K562 (cell line): ENCODE results near the gene RIT1. TPM values are rescaled to one million over a fixed set of nuclear protein-coding genes. Genes with fewer than 3 reads are reported as not detected.

Experiments used
- DDX20 ChIP-seq: fragments of 450-650 bp; IDR thresholded peaks from 2 replicates; pipeline ENCODE4 v1.6.1; 2016; ENCODE audit warnings: missing genetic modification characterization, low read depth, mild to moderate bottlenecking, missing compliant biosample characterization, moderate library complexity
- EGR1 ChIP-seq: fragments of 450-650 bp; conservative IDR thresholded peaks from 2 replicates; pipeline ENCODE4 v1.6.1; 2017; ENCODE audit warnings: mild to moderate bottlenecking
- HNRNPLL ChIP-seq: fragments of 200-400 bp; formaldehyde crosslinking; IDR thresholded peaks from 2 replicates; pipeline ENCODE4 v1.6.1; 2017; ENCODE audit warnings: low read length, low read depth, mild to moderate bottlenecking; ENCODE audit not compliant: poor library complexity, severe bottlenecking
- MECOM ChIP-seq: fragments of 250-450 bp; sonication (Bioruptor Pico); IDR thresholded peaks from 2 replicates; pipeline ENCODE4 v1.8.0; 2022; ENCODE audit warnings: inconsistent platforms
- MEIS2 ChIP-seq: fragments of 450-650 bp; IDR thresholded peaks from 2 replicates; pipeline ENCODE4 v1.6.1; 2014; ENCODE audit warnings: mild to moderate bottlenecking; ENCODE audit not compliant: partially characterized antibody
- NCOA2 ChIP-seq, 2 experiments: fragments of 450-650 bp; IDR thresholded peaks; 2 replicates each; pipeline ENCODE4 v1.6.1; 2018; ENCODE audit warnings: mild to moderate bottlenecking in 2 of 2, moderate library complexity in 1 of 2; ENCODE audit not compliant: partially characterized antibody in 2 of 2
- NR1H2 ChIP-seq: sonication (generic); formaldehyde crosslinking; IDR thresholded peaks from 2 replicates; pipeline ENCODE4 v1.4.0; 2020; ENCODE audit warnings: mild to moderate bottlenecking, missing genetic modification reagents
- PHB2 ChIP-seq: fragments of 450-650 bp; IDR thresholded peaks from 2 replicates; pipeline ENCODE4 v1.6.1; 2017; ENCODE audit warnings: low read depth
- RBM39 ChIP-seq: fragments of 200-400 bp; formaldehyde crosslinking; optimal IDR thresholded peaks from 2 replicates; pipeline ENCODE3; 2018; ENCODE audit warnings: low read depth, low read length
- SMARCA5 ChIP-seq: fragments of 450-650 bp; IDR thresholded peaks from 2 replicates; pipeline ENCODE4 v1.6.1; 2016
- ZEB2 ChIP-seq: fragments of 450-650 bp; IDR thresholded peaks from 2 replicates; pipeline ENCODE4 v1.6.1; 2016
- ZFX ChIP-seq: sonication (generic); formaldehyde crosslinking; IDR thresholded peaks from 2 replicates; pipeline ENCODE4 v1.8.0; 2022; ENCODE audit warnings: mild to moderate bottlenecking, missing genetic modification reagents, moderate library complexity
- ZNF780A ChIP-seq: fragments of 250-450 bp; sonication (Bioruptor Pico); IDR thresholded peaks from 2 replicates; pipeline ENCODE4 v1.5.0; 2021; ENCODE audit warnings: mild to moderate bottlenecking
- ZNF79 ChIP-seq: fragments of 250-450 bp; sonication (Bioruptor Pico); IDR thresholded peaks from 2 replicates; pipeline ENCODE4 v1.4.0; 2020; ENCODE audit warnings: low read depth, mild to moderate bottlenecking, moderate library complexity
- polyA plus RNA-seq, 8 experiments: library from polyadenylated mRNA; depleted of rRNA in 4 of 8; stranded (reverse) in 5 of 8; unstranded in 3 of 8; fragments of >200 nt; fragmentation: Nextera tagmentation in 2 of 8; fragmentation: Illumina TruSeq in 1 of 8; extraction: Ambion mirVana in 2 of 8; extraction: Trizol in 1 of 8; gene quantifications; 2 replicates each; pipeline versions ENCODE4 v1.2.1 to v1.2.3, GENCODE V29; 2011 to 2014; ENCODE audit warnings: inconsistent platforms in 1 of 8, missing spikeins in 1 of 8
- total RNA-seq, 7 experiments: library from RNA; depleted of rRNA in 6 of 7; stranded (reverse); fragments of >200 nt in 6 of 7; fragmentation: Illumina TruSeq in 2 of 7; extraction: Trizol in 2 of 7; gene quantifications; 2 replicates each; pipeline versions ENCODE4 v1.2.1 to v1.2.3, GENCODE V29; 2011 to 2021; ENCODE audit warnings: low replicate concordance in 1 of 7
- TF ChIP-seq, protein P1 (sequence below), 2 experiments: fragments of 450-650 bp in 1 of 2; sonication (generic) in 1 of 2; formaldehyde crosslinking in 1 of 2; IDR thresholded peaks; 2 replicates each; pipeline versions ENCODE4 v1.7.1 to v1.9.0; 2016 to 2022; ENCODE audit warnings: inconsistent platforms in 1 of 2, mild to moderate bottlenecking in 1 of 2, missing genetic modification reagents in 1 of 2
- TF ChIP-seq, protein P2 (sequence below): fragments of 250-450 bp; sonication (Bioruptor Pico); IDR thresholded peaks from 2 replicates; pipeline ENCODE4 v1.8.0; 2022; ENCODE audit warnings: moderate library complexity, mild to moderate bottlenecking, inconsistent platforms
- TF ChIP-seq, protein P3 (sequence below): IDR thresholded peaks from 2 replicates; pipeline ENCODE4 v1.6.1; 2014; ENCODE audit warnings: antibody characterized with exemption
- TF ChIP-seq, protein P4 (sequence below): sonication (generic); formaldehyde crosslinking; IDR thresholded peaks from 2 replicates; pipeline ENCODE4 v1.5.0; 2020; ENCODE audit warnings: missing genetic modification reagents

The RIT1 gene
- total and polyA plus RNA-seq, 9 of the 15 experiments (the other 6 are each of a cell fraction or from before 2014, with no cell fraction given) = 13.5 to 57.6 (median 22.9) TPM

DNA sequence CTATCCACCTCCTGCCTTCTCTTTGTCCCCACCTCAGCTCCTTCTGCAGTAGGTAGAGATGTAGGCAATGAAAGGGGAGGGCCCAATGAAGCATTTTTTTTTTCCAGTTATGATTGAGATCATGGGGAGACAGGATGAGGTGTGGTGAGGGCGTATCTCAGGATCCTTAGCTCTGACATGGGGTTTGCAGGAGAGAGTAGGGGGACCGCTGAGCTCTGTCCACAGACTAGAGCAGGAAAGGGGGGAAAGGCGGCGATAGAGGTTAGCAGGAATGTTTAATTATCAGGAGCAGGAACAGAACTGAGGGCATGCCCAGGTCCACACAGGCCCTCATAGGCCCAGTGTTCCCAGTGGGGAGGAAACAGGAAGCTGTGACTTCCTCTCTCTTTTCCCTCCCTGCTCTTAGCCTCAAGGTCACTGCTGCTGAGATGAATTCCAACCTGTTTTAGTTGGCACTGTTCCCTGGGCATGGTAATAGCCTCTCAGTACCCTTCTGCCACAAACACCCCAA, 29.4 kb upstream of the RIT1 start (continued):
- TF ChIP-seq, protein P1, sequence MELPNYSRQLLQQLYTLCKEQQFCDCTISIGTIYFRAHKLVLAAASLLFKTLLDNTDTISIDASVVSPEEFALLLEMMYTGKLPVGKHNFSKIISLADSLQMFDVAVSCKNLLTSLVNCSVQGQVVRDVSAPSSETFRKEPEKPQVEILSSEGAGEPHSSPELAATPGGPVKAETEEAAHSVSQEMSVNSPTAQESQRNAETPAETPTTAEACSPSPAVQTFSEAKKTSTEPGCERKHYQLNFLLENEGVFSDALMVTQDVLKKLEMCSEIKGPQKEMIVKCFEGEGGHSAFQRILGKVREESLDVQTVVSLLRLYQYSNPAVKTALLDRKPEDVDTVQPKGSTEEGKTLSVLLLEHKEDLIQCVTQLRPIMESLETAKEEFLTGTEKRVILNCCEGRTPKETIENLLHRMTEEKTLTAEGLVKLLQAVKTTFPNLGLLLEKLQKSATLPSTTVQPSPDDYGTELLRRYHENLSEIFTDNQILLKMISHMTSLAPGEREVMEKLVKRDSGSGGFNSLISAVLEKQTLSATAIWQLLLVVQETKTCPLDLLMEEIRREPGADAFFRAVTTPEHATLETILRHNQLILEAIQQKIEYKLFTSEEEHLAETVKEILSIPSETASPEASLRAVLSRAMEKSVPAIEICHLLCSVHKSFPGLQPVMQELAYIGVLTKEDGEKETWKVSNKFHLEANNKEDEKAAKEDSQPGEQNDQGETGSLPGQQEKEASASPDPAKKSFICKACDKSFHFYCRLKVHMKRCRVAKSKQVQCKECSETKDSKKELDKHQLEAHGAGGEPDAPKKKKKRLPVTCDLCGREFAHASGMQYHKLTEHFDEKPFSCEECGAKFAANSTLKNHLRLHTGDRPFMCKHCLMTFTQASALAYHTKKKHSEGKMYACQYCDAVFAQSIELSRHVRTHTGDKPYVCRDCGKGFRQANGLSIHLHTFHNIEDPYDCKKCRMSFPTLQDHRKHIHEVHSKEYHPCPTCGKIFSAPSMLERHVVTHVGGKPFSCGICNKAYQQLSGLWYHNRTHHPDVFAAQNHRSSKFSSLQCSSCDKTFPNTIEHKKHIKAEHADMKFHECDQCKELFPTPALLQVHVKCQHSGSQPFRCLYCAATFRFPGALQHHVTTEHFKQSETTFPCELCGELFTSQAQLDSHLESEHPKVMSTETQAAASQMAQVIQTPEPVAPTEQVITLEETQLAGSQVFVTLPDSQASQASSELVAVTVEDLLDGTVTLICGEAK (IDR thresholded peaks at IDR 0.05) = 0 out of 2 replicates have a peak, but pooled peaks have one; percentile 28
- TF ChIP-seq, protein P1 (CRISPR knock-in tag; IDR thresholded peaks at IDR 0.05) = no peak
- TF ChIP-seq SMARCA5 (no peak), RBM39 (no peak), HNRNPLL (no peak), EGR1 (no peak), DDX20 (tag) (0 out of 2 replicates have a peak, but pooled peaks have one; percentile 38), ZEB2 (0 out of 2 replicates have a peak, but pooled peaks have one; percentile 36), NR1H2 (CRISPR knock-in tag) (no peak), ZFX (peak; percentile 76), MEIS2 (no peak), ZNF780A (CRISPR knock-in tag) (no peak), ZNF79 (CRISPR knock-in tag) (no peak), MECOM (no peak), NCOA2 (IDR thresholded peaks at IDR 0.05; ENCODE audit: partially characterized antibody in 2 of 2) (no peak), PHB2 (no peak)
- TF ChIP-seq, protein P2, sequence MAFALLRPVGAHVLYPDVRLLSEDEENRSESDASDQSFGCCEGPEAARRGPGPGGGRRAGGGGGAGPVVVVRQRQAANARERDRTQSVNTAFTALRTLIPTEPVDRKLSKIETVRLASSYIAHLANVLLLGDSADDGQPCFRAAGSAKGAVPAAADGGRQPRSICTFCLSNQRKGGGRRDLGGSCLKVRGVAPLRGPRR = no peak
- TF ChIP-seq, protein P3, sequence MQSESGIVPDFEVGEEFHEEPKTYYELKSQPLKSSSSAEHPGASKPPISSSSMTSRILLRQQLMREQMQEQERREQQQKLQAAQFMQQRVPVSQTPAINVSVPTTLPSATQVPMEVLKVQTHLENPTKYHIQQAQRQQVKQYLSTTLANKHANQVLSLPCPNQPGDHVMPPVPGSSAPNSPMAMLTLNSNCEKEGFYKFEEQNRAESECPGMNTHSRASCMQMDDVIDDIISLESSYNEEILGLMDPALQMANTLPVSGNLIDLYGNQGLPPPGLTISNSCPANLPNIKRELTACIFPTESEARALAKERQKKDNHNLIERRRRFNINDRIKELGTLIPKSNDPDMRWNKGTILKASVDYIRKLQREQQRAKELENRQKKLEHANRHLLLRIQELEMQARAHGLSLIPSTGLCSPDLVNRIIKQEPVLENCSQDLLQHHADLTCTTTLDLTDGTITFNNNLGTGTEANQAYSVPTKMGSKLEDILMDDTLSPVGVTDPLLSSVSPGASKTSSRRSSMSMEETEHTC = no peak
- TF ChIP-seq, protein P4, sequence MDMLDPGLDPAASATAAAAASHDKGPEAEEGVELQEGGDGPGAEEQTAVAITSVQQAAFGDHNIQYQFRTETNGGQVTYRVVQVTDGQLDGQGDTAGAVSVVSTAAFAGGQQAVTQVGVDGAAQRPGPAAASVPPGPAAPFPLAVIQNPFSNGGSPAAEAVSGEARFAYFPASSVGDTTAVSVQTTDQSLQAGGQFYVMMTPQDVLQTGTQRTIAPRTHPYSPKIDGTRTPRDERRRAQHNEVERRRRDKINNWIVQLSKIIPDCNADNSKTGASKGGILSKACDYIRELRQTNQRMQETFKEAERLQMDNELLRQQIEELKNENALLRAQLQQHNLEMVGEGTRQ (CRISPR knock-in tag) = no peak
